ENCODE results near the gene P2RX2.

Gene P2RX2

GRCh38 chr12:132620113-132620898 lies 1.7 kb downstream of the P2RX2 start:
- no peak for DNase-seq (ENCODE audit: low read depth)

GRCh38 chr12:132620899-132621656 lies 2.5 kb downstream of the P2RX2 start:
- DNase-seq (ENCODE audit: low read depth) = no peak

GRCh38 chr12:132621657-132622435 lies 3.3 kb downstream of the P2RX2 start:
- DNase-seq (ENCODE audit: low read depth) = no peak

- DNase-seq (ENCODE audit: low read depth) = no peak
These were observed 4.0 kb downstream of the P2RX2 start for GRCh38 chr12:132622437-132623071.

- no peak for DNase-seq (ENCODE audit: low read depth)
These were observed 4.7 kb downstream of the P2RX2 start for GRCh38 chr12:132623072-132623869.

- DNase-seq (ENCODE audit: low read depth) = no peak
These were observed 5.7 kb downstream of the P2RX2 start for GRCh38 chr12:132624186-132624855.

GRCh38 chr12:132624910-132625630 lies 6.5 kb downstream of the P2RX2 start:
- no peak for DNase-seq (ENCODE audit: low read depth)

- no peak for DNase-seq (ENCODE audit: low read depth)
These were observed 7.3 kb downstream of the P2RX2 start for GRCh38 chr12:132625731-132626430.

GRCh38 chr12:132629330-132629729 lies 10.8 kb downstream of the P2RX2 start:
- no peak for DNase-seq (ENCODE audit: low read depth)

GRCh38 chr12:132630672-132631071 lies 12.1 kb downstream of the P2RX2 start:
- DNase-seq (ENCODE audit: low read depth) = no peak

GRCh38 chr12:132631666-132632065 lies 13.1 kb downstream of the P2RX2 start:
- no peak for DNase-seq (ENCODE audit: low read depth)

GRCh38 chr12:132632521-132633228 lies 14.1 kb downstream of the P2RX2 start:
- DNase-seq (ENCODE audit: low read depth) = no peak

GRCh38 chr12:132633398-132633797 lies 14.8 kb downstream of the P2RX2 start:
- DNase-seq (ENCODE audit: low read depth) = no peak

- DNase-seq (ENCODE audit: low read depth) = no peak
These were observed 15.3 kb downstream of the P2RX2 start for GRCh38 chr12:132633901-132634300.

- no peak for DNase-seq (ENCODE audit: low read depth)
These were observed 15.9 kb downstream of the P2RX2 start for GRCh38 chr12:132634411-132634990.

GRCh38 chr12:132635076-132635955 lies 16.7 kb downstream of the P2RX2 start:
- no peak for DNase-seq (ENCODE audit: low read depth)

GRCh38 chr12:132637811-132638210 lies 19.2 kb downstream of the P2RX2 start:
- no peak for DNase-seq (ENCODE audit: low read depth)
